ENCODE measurements around the gene ZNF408.
"Not testable (repeated sequence)": the region's sequence is repeated elsewhere in the genome, so short reads cannot be mapped to it uniquely, and the experiment has no call there.

ZNF408 gene

DNA sequence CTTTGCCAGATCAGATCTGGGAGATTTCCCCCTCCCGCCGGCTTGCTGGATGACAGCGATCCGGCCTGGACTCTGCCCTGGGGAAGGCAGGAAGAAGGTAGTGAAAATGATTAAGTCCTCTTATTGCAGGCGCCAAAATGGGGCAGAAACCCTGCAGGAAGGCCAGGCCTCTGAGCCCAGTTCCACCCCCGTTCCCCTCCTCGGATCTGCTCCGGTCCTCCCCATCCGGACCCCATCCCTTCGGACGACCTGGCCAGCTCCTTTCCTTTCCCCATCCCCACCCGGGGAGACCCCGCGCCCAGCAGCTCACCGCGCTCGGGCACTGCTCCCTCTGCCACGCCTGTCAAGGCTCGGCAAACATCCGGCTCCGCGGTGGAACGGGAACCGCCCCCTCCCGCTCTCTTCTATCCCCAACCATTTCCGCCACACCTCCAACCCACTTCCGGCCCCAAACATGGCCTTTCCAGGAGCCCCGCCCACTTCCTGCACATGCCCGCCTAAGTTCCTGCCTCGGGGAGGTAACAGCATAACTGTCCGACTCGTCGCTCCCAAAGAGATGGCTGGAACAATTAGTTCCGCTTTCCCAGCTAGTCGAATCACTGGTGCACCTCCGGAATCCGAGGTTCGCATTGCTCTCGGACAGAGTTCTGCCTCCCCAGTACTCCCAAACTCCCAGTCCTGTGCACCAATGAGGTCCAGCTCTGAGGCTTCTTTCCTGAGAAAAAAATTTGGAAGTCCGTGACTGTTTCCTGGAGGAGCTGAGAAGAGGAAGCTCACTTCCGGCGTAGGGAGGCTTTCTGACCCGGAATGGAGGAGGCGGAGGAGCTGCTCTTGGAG lies at the start of gene ZNF408, which contains the start of gene ARHGAP1:
Gene ZNF408, plus strand, starts transcription at position 791 of the 837 bp plus-strand sequence. Its CDS starts 17 bp downstream, at position 808.
Gene ARHGAP1, minus strand, starts transcription at position 379 of the 837 bp plus-strand sequence. CDS start 4,512 bp downstream, outside the sequence.
- DNase-seq (ENCODE audit: extremely low read depth in 1 of 2, low read depth in 1 of 2): peak; percentile 98 to 99

DNA sequence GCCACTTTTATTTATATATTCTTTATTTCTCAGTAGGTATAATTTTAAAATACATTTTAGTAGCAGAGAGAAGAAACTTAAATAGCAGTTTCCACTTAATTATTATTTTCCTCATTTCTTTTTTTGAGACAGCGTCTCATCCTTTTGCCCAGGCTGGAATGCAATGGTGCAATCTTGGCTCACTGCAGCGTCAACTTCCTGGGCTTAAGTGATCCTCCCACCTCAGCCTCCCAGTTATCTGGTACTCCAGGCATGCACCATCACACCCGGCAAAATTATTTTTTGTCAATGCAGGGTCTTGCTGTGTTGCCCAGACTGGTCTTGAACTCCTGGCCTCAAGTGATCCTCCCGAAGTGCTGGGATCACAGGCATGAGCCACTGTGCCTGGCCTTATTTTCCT lies 45.2 kb upstream of the ZNF408 start:
- no peak for DNase-seq (ENCODE audit: extremely low read depth in 1 of 2, low read depth in 1 of 2)

DNA sequence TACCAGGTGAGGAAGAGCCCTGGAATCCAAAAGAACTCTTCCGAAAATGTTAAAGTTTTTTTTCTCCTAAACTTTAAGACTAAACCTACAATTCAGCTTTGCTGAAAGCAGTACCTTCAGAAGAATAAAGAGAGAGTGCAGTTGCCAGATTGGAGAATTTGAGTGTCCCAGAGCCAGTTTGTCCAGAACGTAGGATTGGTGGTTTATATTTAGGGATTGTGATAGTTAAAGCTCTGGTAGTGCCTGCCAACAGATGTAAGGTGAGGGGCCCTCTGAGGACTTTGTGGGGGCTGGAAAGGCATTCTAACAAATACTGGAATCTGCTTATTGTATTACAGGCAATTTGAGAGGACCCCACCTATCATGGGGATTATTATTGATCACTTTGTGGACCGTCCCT lies 43.6 kb upstream of the ZNF408 start:
- no peak for DNase-seq (ENCODE audit: extremely low read depth in 1 of 2, low read depth in 1 of 2)

DNA sequence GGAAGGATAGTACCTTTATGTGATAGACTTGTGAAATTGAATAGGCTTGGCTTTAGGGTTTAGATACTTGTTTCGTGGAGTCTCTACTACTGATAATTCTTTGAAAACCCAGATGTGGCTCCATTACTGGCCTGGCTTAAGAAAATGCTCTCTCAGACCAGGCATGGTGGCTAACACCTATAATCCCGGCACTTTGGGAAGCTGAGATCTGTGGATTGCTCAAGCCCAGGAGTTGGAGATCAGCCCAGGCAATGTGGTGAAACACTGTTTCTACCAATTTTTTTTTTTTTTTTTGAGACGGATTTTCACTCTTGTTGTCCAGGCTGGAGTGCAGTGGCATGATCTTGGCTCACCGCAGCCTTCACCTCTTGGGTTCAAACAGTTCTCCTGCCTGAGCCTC lies 42.6 kb upstream of the ZNF408 start:
- no peak for DNase-seq (ENCODE audit: extremely low read depth in 1 of 2, low read depth in 1 of 2)

DNA sequence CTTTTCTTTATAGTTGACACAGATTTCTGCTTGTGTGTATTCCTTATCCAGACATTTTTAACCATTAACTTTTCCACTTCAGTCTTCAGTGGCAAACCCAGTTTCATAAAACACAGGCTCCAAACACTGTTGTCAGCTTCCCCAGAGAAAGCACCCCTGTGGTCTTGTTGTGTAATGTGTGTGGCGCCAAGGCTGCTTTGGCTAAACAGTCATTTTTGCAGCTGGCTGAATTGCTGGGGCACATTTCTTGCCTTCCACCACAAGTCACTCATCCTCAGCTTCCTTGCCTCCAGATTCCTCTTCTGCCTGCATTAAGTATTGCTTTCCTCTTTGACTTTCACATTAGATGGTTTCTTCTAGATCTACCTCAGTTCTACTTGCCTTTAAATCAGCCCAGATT lies 40.9 kb upstream of the ZNF408 start:
- no peak for DNase-seq (ENCODE audit: extremely low read depth in 1 of 2, low read depth in 1 of 2)

DNA sequence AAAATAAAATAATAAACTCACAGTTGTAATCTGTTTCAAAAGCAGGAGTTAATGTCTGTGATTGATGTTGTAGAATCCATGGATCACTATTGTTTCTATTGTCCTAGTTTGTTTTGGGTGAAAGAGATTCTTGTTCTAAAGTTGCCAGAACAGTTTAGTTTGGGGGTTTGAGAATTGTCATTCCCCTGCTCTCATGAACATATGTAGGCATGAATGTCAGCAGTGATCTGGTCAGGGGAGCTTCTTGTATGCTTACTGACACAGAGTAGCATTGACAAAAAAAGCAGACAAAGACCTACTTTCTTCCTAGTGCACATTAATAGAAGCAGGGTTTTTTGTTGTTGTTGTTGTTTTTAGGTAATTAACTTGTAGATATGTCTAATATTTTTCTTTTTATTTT lies 39.0 kb upstream of the ZNF408 start:
- no peak for DNase-seq (ENCODE audit: extremely low read depth in 1 of 2, low read depth in 1 of 2)

DNA sequence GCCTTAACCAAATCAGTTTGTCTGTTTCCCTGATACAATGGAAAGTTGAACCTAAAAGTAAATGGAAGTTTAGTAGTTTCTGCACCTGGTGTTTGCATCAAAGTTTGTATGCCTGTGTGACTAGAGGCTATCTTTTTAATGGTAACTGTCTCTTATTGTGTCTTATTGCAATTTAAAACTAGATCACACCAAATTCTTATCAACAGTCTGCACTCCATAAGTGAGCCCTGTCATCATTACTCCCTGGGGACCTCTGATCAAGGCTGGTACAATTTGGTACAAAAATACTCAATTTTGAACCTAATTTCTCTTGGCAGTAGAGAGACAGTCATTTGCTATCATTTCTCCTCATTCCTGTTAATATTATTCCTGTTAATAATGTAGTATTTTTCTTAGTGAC lies 38.5 kb upstream of the ZNF408 start:
- DNase-seq (ENCODE audit: extremely low read depth in 1 of 2, low read depth in 1 of 2): no peak

DNA sequence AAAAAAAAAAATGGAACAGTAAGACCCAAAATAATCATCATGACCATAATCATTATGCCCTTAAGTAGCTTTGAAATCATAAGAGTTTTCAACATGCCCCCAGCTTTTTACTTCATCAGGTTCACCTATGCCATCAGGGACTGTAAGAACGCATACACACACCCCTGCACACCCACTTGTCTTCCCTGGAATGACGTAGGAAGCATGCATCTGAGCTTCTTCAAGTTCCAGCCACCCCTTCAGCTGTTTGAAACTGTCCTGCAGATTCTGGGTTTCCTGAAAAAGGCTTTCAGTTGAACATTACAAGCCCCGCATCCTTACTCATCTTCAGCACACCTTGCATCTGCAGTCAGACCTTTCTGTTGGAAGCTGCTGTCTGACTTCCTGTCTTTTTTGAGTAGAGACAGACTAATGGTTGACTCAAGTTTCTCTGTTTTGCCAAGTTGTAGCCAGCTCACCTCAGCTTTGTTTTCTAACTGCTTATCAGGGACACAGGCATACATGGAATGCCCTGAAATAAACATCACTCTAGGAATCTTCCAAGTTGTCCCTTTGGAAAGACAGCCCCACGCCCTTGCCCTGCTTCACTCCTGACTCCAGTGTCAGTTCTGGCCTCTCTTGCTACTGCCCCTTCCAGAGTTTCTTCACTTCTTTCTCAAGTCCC lies 37.4 kb upstream of the ZNF408 start:
- DNase-seq (ENCODE audit: extremely low read depth in 1 of 2, low read depth in 1 of 2): no peak

DNA sequence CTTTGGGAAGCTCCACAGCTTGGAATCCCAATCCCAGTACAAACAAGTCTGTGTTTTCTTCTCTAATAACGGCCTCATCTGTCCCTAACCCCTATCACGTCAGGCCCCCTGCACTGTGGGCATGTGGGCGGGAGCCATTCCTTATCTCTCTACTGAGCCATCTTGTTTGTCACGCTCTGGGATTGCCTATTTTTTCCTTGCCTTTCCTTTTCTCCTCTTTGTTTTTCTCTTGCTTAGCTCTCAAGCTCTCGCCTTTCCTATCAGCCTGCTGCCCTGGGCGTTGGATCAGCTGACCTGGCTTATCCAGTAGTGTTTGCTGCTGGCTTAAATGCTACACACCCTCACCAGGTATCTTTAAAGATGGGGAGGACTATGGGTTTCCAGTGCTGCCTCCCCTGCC lies 36.2 kb upstream of the ZNF408 start:
- no peak for DNase-seq (ENCODE audit: extremely low read depth in 1 of 2, low read depth in 1 of 2)

DNA sequence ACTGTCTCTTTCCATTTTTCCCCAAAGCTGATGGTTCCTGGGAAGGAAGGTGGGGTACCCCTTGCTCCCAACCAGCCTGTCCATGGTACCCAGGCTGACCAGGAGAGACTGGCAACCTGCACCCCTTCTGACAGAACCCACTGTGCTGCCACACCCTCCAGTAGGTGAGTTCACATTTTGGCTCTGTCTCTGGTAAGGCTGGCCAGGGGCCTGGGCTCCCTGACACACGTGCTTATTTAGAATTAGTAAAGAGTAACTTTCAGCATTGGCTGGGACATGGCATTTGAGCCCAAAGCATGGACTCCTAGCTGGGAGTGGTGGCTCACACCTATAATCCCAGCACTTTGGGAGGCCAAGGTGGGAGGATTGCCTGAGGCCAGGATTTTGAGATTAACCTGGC lies 35.5 kb upstream of the ZNF408 start:
- DNase-seq (ENCODE audit: extremely low read depth in 1 of 2, low read depth in 1 of 2): no peak

DNA sequence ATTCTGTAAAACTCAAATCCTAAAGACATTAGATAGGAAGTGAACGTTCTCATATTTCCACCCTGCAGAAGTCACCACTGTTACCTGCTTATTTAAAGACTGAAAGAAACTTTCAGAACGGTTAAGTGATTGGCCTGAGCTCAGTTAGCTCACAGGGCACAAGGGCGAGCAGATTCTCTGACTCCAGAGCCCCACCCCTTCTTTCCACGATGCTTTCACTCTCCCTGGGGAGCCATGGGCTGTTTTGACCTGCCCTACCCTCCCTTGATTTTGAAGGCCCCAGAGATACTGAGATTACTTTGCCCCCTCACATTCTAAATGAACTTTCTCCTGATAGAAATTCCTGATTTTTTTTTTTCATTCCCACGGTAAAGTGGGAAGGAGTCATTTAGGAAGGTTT lies 34.3 kb upstream of the ZNF408 start:
- no peak for DNase-seq (ENCODE audit: extremely low read depth in 1 of 2, low read depth in 1 of 2)

DNA sequence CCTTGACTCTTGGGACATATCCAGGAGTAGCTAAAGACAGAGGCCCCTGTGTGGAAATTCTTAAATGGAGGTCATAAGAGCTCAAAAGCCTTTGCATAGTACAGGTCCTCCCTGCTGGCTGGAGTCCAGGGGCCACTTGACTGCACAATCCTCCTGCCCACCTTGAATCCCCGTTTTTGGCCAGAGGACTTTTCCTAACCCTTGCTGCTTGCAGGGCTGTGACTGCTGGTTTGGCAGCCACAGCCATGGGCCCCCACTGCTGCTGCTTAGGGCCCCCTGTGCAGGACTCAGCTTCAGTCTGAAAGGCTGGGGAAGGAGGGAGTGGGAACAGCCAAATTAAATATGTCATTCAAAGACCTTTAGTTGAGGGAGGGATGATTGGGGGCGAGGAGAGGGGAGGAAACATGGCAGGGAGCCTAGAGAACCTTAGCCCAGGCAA lies 33.8 kb upstream of the ZNF408 start:
- no peak for DNase-seq (ENCODE audit: extremely low read depth in 1 of 2, low read depth in 1 of 2)

DNA sequence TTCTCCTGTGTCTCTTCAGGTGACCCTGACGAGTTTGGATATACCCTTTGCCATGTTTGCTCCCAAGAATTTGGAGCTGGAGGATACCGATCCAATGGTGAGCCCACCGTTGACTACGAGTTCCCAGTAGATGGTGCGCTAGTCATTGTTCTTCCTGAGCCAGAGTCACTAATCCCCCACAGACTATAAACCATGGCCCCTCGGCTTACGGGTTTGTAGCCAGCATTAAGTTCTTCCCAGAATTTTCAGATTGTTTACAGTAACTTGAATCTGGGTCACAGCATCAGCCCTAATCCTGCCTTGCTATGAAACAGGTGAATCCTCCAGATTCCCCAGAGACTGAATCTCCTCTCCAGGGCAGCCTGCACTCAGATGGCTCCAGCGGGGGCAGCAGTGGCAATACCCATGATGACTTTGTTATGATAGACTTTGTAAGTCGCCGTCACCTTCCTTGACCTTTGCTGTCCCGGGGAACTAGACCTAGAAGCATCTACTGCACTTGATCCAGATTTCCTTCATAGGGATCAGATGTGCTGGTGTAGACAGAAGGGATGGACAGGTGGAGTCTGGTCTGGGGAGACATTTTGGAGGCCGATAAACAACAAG lies 32.2 kb upstream of the ZNF408 start:
- no peak for DNase-seq (ENCODE audit: extremely low read depth in 1 of 2, low read depth in 1 of 2)

DNA sequence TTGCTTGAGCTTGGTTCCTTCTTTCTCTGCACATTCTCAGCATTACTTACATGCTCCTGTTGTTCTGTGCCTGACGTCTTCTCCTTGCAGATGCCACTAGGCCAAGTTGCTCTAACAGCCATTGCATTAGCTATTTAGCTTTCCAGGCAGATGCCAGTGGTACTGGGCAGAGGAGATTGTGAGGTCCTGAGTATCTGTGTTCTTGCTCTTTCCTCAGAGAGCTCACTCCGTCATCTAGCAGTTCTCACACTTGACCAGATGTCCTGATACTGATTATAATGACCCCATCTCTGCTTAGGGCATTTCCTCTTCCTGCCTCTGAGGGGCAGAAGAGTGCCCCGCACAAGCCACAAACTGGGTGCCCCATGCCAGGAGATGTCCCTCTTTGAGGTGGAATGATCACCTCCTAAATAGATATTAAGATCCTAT lies 31.1 kb upstream of the ZNF408 start:
- DNase-seq (ENCODE audit: extremely low read depth in 1 of 2, low read depth in 1 of 2): no peak

DNA sequence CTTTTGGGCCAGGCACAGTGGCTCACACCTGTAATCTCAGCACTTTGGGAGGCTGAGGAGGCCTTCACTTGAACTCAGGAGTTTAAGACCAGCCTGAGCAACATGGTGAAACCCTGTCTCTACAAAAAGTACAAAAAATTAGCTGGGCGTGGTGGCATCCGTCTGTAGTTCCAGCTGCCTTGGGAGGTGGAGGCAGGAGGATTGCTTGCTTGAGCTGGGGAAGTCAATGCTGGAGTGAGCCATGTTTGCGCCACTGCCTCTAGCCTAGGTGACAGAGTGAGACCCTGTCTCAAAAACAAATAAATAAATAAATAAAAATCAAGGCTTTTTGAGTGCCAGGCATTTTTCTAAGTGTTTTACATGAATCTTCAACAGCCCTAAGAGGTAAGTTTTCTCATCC lies 30.3 kb upstream of the ZNF408 start:
- not testable (repeated sequence) for DNase-seq (ENCODE audit: extremely low read depth in 1 of 2, low read depth in 1 of 2)

DNA sequence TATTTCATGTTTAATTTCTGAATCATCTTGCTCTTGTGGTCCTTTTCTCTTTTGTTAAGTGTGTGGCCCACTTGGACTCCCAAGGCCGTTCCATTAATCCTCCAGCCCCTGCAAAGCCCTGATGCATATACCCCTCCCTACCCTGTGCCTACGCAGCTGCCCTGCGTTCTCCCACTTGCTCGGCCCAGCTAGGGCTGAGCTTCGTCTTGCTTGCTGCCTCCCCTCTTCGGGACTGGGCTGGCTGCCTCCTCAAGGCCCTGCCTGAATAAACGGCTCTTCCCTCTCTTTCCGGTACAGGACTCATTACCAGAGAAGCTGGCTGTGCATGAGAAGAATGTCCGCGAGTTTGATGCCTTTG lies 28.9 kb upstream of the ZNF408 start:
- no peak for DNase-seq (ENCODE audit: extremely low read depth in 1 of 2, low read depth in 1 of 2)

DNA sequence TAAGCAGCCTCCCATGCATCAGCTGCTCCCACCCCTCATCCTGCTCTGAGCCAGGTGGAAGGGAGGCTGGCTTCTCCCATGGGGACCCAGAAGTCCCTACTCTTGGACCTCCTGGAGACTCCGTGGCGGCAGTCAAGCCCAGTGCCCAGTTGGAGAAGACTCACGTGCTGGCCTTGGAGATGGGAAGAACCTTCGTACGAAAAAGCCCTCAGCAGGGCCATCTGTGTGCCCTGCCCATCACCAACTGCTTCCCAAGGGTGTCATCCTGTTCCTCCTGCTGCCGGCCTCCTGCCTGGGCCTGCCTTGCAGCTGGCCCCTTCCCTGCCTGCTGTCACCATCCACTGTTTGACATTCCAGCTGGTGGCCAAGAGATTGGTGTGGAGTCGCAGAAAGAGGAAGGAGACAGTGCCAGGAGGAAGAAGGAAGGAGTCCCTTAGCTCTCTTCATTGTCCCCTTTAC lies 28.4 kb upstream of the ZNF408 start:
- DNase-seq (ENCODE audit: extremely low read depth in 1 of 2, low read depth in 1 of 2): no peak

DNA sequence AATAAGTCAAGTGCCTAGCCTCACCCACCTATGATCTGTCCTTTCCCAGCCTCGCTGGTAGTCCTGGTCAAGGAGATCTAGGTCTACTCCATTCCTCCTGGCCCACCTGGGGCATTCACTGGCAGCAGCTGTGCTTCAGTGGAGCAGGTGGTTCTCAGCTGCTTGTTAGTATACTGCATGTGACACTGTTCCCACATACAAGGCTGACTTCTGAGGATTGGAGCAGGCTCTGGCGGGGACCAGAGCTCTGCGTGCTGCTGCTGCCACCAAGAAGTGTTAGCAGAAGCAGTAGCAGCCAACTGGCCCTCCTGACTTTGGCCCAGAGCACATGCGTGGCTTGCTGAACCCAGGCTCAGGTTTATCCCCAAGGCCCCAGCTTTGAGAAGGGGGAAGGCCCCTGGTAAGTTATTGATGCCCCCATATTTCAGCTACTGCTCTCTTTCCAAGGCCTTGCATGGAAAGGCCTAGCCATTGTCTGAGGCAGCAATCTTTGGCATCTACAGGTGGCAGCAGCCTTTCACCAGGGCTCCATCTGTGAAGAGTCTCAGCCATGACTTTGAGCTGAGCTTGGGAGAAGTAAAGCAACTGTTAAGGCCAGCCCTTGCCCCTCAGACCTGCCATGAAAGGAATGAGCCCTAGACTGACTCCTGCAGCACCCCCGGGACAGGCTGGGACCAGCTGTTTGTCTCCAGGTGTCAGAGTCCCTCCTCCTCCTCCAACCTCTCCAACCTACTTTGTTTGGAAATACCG lies 26.9 kb upstream of the ZNF408 start:
- DNase-seq (ENCODE audit: extremely low read depth in 1 of 2, low read depth in 1 of 2): no peak

DNA sequence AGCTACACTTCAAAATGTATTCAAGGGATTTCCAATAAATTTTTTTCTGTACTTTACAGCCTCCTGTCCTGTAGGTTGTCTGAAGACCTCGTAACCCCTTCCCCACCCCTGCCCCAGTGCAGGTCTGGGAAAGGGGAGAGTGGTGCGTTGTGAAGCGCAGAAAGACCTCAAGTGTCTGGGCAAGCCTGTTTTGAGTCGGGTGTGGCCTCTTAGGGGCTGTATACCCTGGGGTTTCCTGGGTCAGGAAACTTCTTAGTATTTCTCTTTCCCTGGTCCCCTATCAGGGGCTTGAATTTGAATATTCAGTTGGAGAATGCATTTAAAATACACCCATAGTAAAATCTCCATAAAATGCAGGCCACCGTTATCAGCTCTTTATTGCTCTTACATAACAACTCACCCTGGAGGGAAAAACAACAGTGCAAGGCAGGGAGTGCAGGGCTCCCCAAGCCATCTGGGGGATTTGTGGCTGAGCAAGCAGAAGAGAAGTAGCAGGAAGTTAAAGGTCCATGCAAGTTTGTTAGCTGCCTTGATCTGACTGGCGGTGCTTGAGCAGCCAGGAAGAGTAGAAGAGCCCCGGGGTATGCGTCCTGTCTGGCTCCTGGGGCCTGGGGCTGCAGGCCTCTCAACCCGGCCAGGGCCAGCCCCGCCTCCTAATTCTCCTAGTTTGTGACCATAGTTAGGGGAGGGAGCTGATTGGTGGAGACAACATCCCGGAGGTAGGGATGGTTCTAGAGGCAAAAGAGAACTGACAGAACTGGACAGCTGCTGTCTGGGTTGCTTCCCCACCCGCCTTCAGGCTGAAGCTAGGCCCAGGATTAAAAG lies 26.2 kb upstream of the ZNF408 start:
- DNase-seq (ENCODE audit: extremely low read depth in 1 of 2, low read depth in 1 of 2): no peak

DNA sequence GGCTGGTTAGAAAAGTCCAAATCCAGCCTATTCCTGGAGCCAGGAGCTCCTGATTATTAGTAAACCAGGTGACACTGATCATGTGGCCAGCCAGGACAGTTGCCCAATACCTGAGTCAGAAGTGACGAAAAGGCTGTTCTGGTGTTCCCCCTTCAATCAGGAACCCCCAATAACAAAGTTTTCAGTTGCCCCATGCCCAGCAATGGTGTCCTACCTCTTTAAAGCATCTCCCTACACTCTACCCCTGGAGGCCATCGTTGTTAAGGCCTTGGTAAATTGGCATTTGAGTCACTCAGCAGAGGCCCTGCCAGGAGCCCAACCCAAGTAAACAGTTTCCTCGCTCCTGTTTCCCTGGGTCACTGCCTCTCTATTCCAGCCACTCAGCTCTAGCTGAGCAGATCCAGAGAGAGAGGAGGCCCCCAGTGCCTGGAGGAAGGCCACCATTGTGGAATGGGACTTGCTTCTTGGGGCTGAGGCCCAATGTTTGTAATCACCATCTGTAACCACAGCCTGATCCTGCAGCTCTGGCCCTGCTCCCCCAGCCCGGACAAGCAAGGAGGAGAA lies 25.5 kb upstream of the ZNF408 start:
- no peak for DNase-seq (ENCODE audit: extremely low read depth in 1 of 2, low read depth in 1 of 2)

All from activated CD8-positive, alpha-beta memory T cell treated with anti-CD3 and anti-CD28 coated beads for 1 hour (primary cell).